MM.1S (cell line): ENCODE data around the gene TRMT61A.

Experiments used
- DNase-seq: peaks from one replicate; pipeline ENCODE4 v3.0.0-alpha.2; 2015
- H2AFZ ChIP-seq: fragments of 300-600 bp; sonication (generic); 2 replicates; pipeline ENCODE4 v1.6.0; 2016; ENCODE audit warnings: antibody characterized with exemption, low read length
- H3F3A ChIP-seq: fragments of 300-600 bp; sonication (generic); 2 replicates; pipeline ENCODE4 v1.6.1; 2016; ENCODE audit warnings: mild to moderate bottlenecking, antibody characterized with exemption, low read length, moderate library complexity, mixed read lengths; ENCODE audit not compliant: insufficient read depth
- H3K27ac ChIP-seq: fragments of 300-600 bp; sonication (generic); 2 replicates; pipeline ENCODE4 v1.5.1; 2016; ENCODE audit warnings: mild to moderate bottlenecking, low read length
- H3K27me3 ChIP-seq: fragments of 300-600 bp; sonication (generic); replicated peaks from 2 replicates; pipeline ENCODE4 v1.6.0; 2016; ENCODE audit warnings: low read length; ENCODE audit not compliant: insufficient read depth
- H3K36me3 ChIP-seq: fragments of 300-600 bp; sonication (generic); replicated peaks from 2 replicates; pipeline ENCODE4 v1.6.1; 2016; ENCODE audit warnings: mild to moderate bottlenecking, low read length, mixed read lengths; ENCODE audit not compliant: insufficient read depth
- H3K4me1 ChIP-seq: fragments of 300-600 bp; sonication (generic); 2 replicates; pipeline ENCODE4 v1.6.1; 2016; ENCODE audit warnings: low read length, mixed read lengths
- H3K4me2 ChIP-seq: fragments of 300-600 bp; sonication (generic); 2 replicates; pipeline ENCODE4 v1.6.0; 2016; ENCODE audit warnings: low read depth, low read length
- H3K4me3 ChIP-seq: fragments of 300-600 bp; sonication (generic); 2 replicates; pipeline ENCODE4 v1.5.1; 2016; ENCODE audit warnings: low read length, mixed read lengths
- H3K79me2 ChIP-seq: fragments of 300-600 bp; sonication (generic); 2 replicates; pipeline ENCODE4 v1.6.1; 2016; ENCODE audit warnings: mixed run types, low read length, mixed read lengths
- H3K9ac ChIP-seq: fragments of 300-600 bp; sonication (generic); 2 replicates; pipeline ENCODE4 v1.6.1; 2016; ENCODE audit warnings: low read length, mixed read lengths
- H3K9me2 ChIP-seq: fragments of 300-600 bp; sonication (generic); replicated peaks from 2 replicates; pipeline ENCODE4 v1.6.1; 2016; ENCODE audit warnings: mild to moderate bottlenecking, low read length, mixed read lengths; ENCODE audit not compliant: insufficient read depth
- H3K9me3 ChIP-seq: fragments of 300-600 bp; sonication (generic); replicated peaks from 2 replicates; pipeline ENCODE4 v1.6.1; 2016; ENCODE audit warnings: mild to moderate bottlenecking, low read length, mixed read lengths; ENCODE audit not compliant: insufficient read depth
- H4K20me1 ChIP-seq: fragments of 300-600 bp; sonication (generic); 2 replicates; pipeline ENCODE4 v1.6.1; 2016; ENCODE audit warnings: mild to moderate bottlenecking, low read length, moderate library complexity, mixed read lengths; ENCODE audit not compliant: insufficient read depth
- EZH2 ChIP-seq: fragments of 300-600 bp; sonication (generic); optimal IDR thresholded peaks from 2 replicates; pipeline ENCODE3; 2017; ENCODE audit warnings: low read depth, mild to moderate bottlenecking, antibody characterized with exemption, low read length, mixed read lengths
- EZH2phosphoT487 ChIP-seq: fragments of 300-600 bp; sonication (generic); IDR thresholded peaks from 2 replicates; pipeline ENCODE4 v1.6.1; 2018; ENCODE audit warnings: antibody characterized with exemption, low read length
- TF ChIP-seq, protein P1 (sequence below): fragments of 300-600 bp; sonication (generic); IDR thresholded peaks from 2 replicates; pipeline ENCODE4 v1.5.1; 2016; ENCODE audit warnings: antibody characterized with exemption, low read length, mixed read lengths

TRMT61A gene

DNA sequence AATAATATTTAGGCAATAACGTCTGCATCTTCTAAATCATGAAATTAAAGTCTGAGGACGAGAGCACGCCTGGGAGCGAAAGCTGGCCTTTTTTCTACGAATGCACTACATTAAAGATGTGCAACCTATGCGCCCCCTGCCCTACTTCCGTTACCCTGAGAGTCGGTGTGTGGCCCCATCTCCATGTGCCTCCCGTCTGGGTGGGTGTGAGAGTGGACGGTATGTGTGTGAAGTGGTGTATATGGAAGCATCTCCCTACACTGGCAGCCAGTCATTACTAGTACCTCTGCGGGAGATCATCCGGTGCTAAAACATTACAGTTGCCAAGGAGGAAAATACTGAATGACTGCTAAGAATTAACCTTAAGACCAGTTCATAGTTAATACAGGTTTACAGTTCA lies 25.7 kb upstream of the TRMT61A start:
- Histone ChIP-seq H3K36me3 (no peaks in the 10 kb centered on the region), H3K27me3 (no peaks in the 10 kb centered on the region), H3K4me3 (no peak overlapping the region), H2AFZ (no peak overlapping the region), H3K4me2 (no peak overlapping the region), H3K9ac (no peak overlapping the region), H4K20me1 (no peaks in the 10 kb centered on the region), H3K4me1 (no peaks in the 10 kb centered on the region), H3K9me3 (no peaks in the 10 kb centered on the region), H3F3A (no peaks in the 10 kb centered on the region), H3K79me2 (no peaks in the 10 kb centered on the region), H3K9me2 (no peaks in the 10 kb centered on the region), H3K27ac (no peak overlapping the region)
- no peak for DNase-seq
- TF ChIP-seq EZH2phosphoT487 (no peak), EZH2 (no peak)
- TF ChIP-seq, protein P1, sequence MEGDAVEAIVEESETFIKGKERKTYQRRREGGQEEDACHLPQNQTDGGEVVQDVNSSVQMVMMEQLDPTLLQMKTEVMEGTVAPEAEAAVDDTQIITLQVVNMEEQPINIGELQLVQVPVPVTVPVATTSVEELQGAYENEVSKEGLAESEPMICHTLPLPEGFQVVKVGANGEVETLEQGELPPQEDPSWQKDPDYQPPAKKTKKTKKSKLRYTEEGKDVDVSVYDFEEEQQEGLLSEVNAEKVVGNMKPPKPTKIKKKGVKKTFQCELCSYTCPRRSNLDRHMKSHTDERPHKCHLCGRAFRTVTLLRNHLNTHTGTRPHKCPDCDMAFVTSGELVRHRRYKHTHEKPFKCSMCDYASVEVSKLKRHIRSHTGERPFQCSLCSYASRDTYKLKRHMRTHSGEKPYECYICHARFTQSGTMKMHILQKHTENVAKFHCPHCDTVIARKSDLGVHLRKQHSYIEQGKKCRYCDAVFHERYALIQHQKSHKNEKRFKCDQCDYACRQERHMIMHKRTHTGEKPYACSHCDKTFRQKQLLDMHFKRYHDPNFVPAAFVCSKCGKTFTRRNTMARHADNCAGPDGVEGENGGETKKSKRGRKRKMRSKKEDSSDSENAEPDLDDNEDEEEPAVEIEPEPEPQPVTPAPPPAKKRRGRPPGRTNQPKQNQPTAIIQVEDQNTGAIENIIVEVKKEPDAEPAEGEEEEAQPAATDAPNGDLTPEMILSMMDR: no peak

DNA sequence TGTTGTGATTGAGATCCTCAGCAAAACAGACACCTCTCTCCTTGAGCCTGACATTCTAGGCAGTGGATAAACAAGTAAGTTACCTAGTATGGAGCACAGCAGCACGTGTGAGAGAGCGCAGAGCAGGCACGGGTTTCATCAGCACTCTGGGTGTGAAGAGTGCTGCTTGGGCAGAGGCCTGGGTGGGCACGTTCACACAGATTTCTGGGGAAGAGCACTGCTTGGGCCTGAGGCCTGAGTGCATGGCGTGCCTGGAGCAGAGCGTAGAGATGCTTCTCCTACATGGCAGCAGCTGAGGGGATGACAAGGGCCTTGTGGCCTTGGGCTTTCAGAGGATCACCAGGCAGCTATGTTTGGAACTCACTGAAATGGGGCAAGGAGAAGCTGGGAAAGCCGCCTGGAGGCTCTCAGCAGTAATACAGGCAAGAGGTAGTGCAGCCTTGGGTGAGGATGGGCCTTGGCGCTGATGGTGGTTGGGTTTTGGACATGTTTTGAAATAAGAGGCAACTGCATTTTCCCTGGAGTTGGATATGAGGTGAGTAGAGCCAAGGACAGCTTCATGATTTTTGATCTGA lies 23.9 kb upstream of the TRMT61A start:
- H3K4me2 ChIP-seq: no peak overlapping the region
- H3K4me3 ChIP-seq: no peak overlapping the region
- no peaks in the 10 kb centered on the region for H4K20me1 ChIP-seq
- TF ChIP-seq EZH2phosphoT487: no peak
- no peak for TF ChIP-seq EZH2
- TF ChIP-seq, protein P1: no peak
- no peaks in the 10 kb centered on the region for H3K9me2 ChIP-seq
- H3K36me3 ChIP-seq: no peaks in the 10 kb centered on the region
- no peaks in the 10 kb centered on the region for H3K9me3 ChIP-seq
- no peaks in the 10 kb centered on the region for H3F3A ChIP-seq
- no peak for DNase-seq
- no peak overlapping the region for H3K27ac ChIP-seq
- H3K4me1 ChIP-seq: no peaks in the 10 kb centered on the region
- H3K9ac ChIP-seq: no peak overlapping the region
- no peaks in the 10 kb centered on the region for H3K79me2 ChIP-seq
- H3K27me3 ChIP-seq: no peaks in the 10 kb centered on the region
- no peak overlapping the region for H2AFZ ChIP-seq

DNA sequence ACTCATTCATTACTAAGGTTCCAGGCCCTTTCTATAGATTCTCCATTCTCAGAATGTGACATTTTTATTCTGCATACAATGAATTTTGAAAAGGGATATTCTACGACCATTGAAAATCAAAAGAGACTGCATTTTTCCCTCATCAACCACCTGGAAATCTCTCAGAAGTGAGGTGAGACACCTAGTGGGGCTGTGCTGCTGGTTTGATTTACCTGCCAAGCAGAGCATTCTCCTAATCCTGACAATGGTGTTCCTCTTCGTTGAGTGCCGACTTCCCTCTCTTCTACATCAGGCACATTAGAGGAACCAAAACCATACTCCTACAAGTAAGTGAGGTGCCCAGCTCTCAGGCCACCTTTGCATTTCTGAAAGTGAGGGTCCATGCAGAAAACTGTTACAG lies 21.2 kb upstream of the TRMT61A start:
- Histone ChIP-seq H2AFZ (no peak overlapping the region), H4K20me1 (no peaks in the 10 kb centered on the region), H3K36me3 (no peaks in the 10 kb centered on the region), H3K9me3 (no peaks in the 10 kb centered on the region), H3K27ac (no peak overlapping the region), H3K4me3 (no peak overlapping the region), H3K4me2 (no peak overlapping the region), H3K79me2 (no peaks in the 10 kb centered on the region), H3F3A (no peaks in the 10 kb centered on the region), H3K27me3 (no peaks in the 10 kb centered on the region), H3K4me1 (no peaks in the 10 kb centered on the region), H3K9me2 (no peaks in the 10 kb centered on the region), H3K9ac (no peak overlapping the region)
- DNase-seq: no peak
- TF ChIP-seq, protein P1: no peak
